ENCODE data around the gene PLK3. TPM values are rescaled to one million over a fixed set of nuclear protein-coding genes. Genes with fewer than 3 reads are reported as not detected.
"Not testable (repeated sequence)": the region's sequence is repeated elsewhere in the genome, so short reads cannot be mapped to it uniquely, and the experiment has no call there.

Gene PLK3
- total RNA-seq, 4 donors from 2014 or later: 1.8 to 36.6 (median 21.1) TPM

- H3K9me3 ChIP-seq: no peaks in the 10 kb centered on the region
- H3K27ac ChIP-seq: no peak overlapping the region
- intact Hi-C loops (cut with DNase I; ENCODE audit: low total_unique reads): no loop called here
- DNase-seq: peak; percentile 52 to 66
- no peaks in the 10 kb centered on the region for H3K36me3 ChIP-seq
- no peaks in the 10 kb centered on the region for H3K27me3 ChIP-seq
- no peak overlapping the region for H3K4me3 ChIP-seq
- TF ChIP-seq POLR2A (IDR thresholded peaks at IDR 0.05): no peak
- no peak for TF ChIP-seq CTCF (IDR thresholded peaks at IDR 0.05)
- H3K4me1 ChIP-seq: no peaks in the 10 kb centered on the region
Measured at GRCh38 chr1:44792736-44793502, 7.3 kb upstream of the PLK3 start.

GRCh38 chr1:44797886-44798285, 2.3 kb upstream of the PLK3 start:
- H3K36me3 ChIP-seq; H3K27me3 ChIP-seq; intact Hi-C loops (cut with DNase I; ENCODE audit: low total_unique reads); H3K9me3 ChIP-seq; H3K4me3 ChIP-seq; H3K4me1 ChIP-seq: not testable (repeated sequence)
- peak in 1 of 2 donors; percentile 8 for DNase-seq
- H3K27ac ChIP-seq: peak overlapping the region; percentile 88 to 97

- Histone ChIP-seq H3K36me3 (no peaks in the 10 kb centered on the region), H3K4me1 (peaks cover 0 to 8% of the 10 kb centered on the region in 2 donors), H3K9me3 (no peaks in the 10 kb centered on the region), H3K4me3 (no peak overlapping the region), H3K27ac (peak overlapping the region; percentile 88 to 97), H3K27me3 (no peaks in the 10 kb centered on the region)
- TF ChIP-seq CTCF (IDR thresholded peaks at IDR 0.05): no peak
- no peak for TF ChIP-seq POLR2A (IDR thresholded peaks at IDR 0.05)
- peak; percentile 20 to 33 for DNase-seq
- intact Hi-C loops (cut with DNase I; ENCODE audit: low total_unique reads): no loop called here
Measured at GRCh38 chr1:44798481-44799365, 1.5 kb upstream of the PLK3 start.

- Histone ChIP-seq H3K27me3 (no peaks in the 10 kb centered on the region), H3K27ac (peak overlapping the region; percentile 88 to 97), H3K36me3 (no peaks in the 10 kb centered on the region), H3K4me3 (peak overlapping the region; percentile 62 to 91), H3K9me3 (no peaks in the 10 kb centered on the region), H3K4me1 (peaks cover 5 to 19% of the 10 kb centered on the region in 2 donors)
- TF ChIP-seq POLR2A (IDR thresholded peaks at IDR 0.05) (no peak), CTCF (IDR thresholded peaks at IDR 0.05) (no peak)
- peak in 1 of 2 donors; percentile 36 for DNase-seq
- intact Hi-C loops (cut with DNase I; ENCODE audit: low total_unique reads): no loop called here
Measured at GRCh38 chr1:44801491-44802305, 1.5 kb downstream of the PLK3 start.

- peak in 1 of 2 donors; percentile 20 for DNase-seq
- peak overlapping the region in 1 of 2 donors; percentile 91 for H3K4me3 ChIP-seq
Measured at GRCh38 chr1:44802306-44803061, 2.3 kb downstream of the PLK3 start.

More at GRCh38 chr1:44802306-44803061, 2.3 kb downstream of the PLK3 start:
- TF ChIP-seq POLR2A (IDR thresholded peaks at IDR 0.05) (no peak), CTCF (IDR thresholded peaks at IDR 0.05) (no peak)
- no peaks in the 10 kb centered on the region for H3K9me3 ChIP-seq
- H3K36me3 ChIP-seq: no peaks in the 10 kb centered on the region
- no peaks in the 10 kb centered on the region for H3K27me3 ChIP-seq
- H3K27ac ChIP-seq: peak overlapping the region; percentile 88 to 97
- intact Hi-C loops (cut with DNase I; ENCODE audit: low total_unique reads): no loop called here
- peaks cover 8 to 24% of the 10 kb centered on the region in 2 donors for H3K4me1 ChIP-seq

Data from uterus (tissue), 4 donors.